Activated T-helper 9 cell treated with anti-CD3 and anti-CD28 coated beads, Interleukin-2, amount 50 U/mL, for 16 hours (primary cell): ENCODE results near the gene C11orf86.
"Not testable (repeated sequence)": the region's sequence is repeated elsewhere in the genome, so short reads cannot be mapped to it uniquely, and the experiment has no call there.

Experiments
- DNase-seq: peaks from one replicate; pipeline ENCODE4 v3.0.0-alpha.2; 2020; ENCODE audit warnings: low read depth

C11orf86 gene

GRCh38 chr11:66967670-66968425 lies 7.3 kb upstream of the C11orf86 start:
- DNase-seq, result no peak

GRCh38 chr11:66969584-66970225 lies 5.4 kb upstream of the C11orf86 start:
- no peak for DNase-seq

GRCh38 chr11:66970371-66970806 lies 4.7 kb upstream of the C11orf86 start:
- DNase-seq, result no peak

GRCh38 chr11:66970807-66971442 lies 4.2 kb upstream of the C11orf86 start:
- DNase-seq, result no peak

GRCh38 chr11:66971488-66971887 lies 3.6 kb upstream of the C11orf86 start:
- no peak for DNase-seq

- DNase-seq, result no peak
Measured at GRCh38 chr11:66973956-66974580, 1.0 kb upstream of the C11orf86 start.

GRCh38 chr11:66975405-66976027 lies 412 bp downstream of the C11orf86 start:
- no peak for DNase-seq

GRCh38 chr11:66976028-66976467 lies 944 bp downstream of the C11orf86 start:
- no peak for DNase-seq

GRCh38 chr11:66976925-66977324 lies 1.8 kb downstream of the C11orf86 start:
- no peak for DNase-seq

- DNase-seq, result no peak
Measured at GRCh38 chr11:66978229-66978628, 3.1 kb downstream of the C11orf86 start.

GRCh38 chr11:66978717-66979116 lies 3.6 kb downstream of the C11orf86 start:
- no peak for DNase-seq

- DNase-seq, result no peak
Measured at GRCh38 chr11:66979336-66979980, 4.4 kb downstream of the C11orf86 start.

- DNase-seq, result no peak
Measured at GRCh38 chr11:66981976-66982578, 7.0 kb downstream of the C11orf86 start.

GRCh38 chr11:66983275-66983924 lies 8.3 kb downstream of the C11orf86 start:
- DNase-seq, result no peak

- no peak for DNase-seq
Measured at GRCh38 chr11:66985508-66986177, 10.5 kb downstream of the C11orf86 start.

- no peak for DNase-seq
Measured at GRCh38 chr11:66986178-66986545, 11.1 kb downstream of the C11orf86 start.

GRCh38 chr11:66987158-66987620 lies 12.1 kb downstream of the C11orf86 start:
- DNase-seq, result no peak

GRCh38 chr11:66987924-66988637 lies 13.0 kb downstream of the C11orf86 start:
- no peak for DNase-seq

GRCh38 chr11:66988741-66989140 lies 13.6 kb downstream of the C11orf86 start:
- not testable (repeated sequence) for DNase-seq
